Measurements from ENCODE around the gene ATXN1. TPM values are rescaled to one million over a fixed set of nuclear protein-coding genes. Genes with fewer than 3 reads are reported as not detected.
A peak's percentile ranks its signal among the peaks of the same experiment; 100 is the strongest.

Gene ATXN1
- total RNA-seq, 1 donor from 2014 or later, result 71.2 TPM

- Histone ChIP-seq H3K27ac (no peak overlapping the region), H3K4me3 (no peak overlapping the region), H3K27me3 (no peaks in the 10 kb centered on the region), H3K9me3 (no peaks in the 10 kb centered on the region), H3K4me1 (peaks cover 41% of the 10 kb centered on the region), H3K36me3 (no peaks in the 10 kb centered on the region)
- intact Hi-C loops (cut with DNase I), result no loop called here
- DNase-seq (no peak), ATAC-seq (peak; percentile 31)
- no peak for TF ChIP-seq CTCF (IDR thresholded peaks at IDR 0.05)
These were observed 89.7 kb downstream of the ATXN1 start for GRCh38 chr6:16671302-16672289.

DNA sequence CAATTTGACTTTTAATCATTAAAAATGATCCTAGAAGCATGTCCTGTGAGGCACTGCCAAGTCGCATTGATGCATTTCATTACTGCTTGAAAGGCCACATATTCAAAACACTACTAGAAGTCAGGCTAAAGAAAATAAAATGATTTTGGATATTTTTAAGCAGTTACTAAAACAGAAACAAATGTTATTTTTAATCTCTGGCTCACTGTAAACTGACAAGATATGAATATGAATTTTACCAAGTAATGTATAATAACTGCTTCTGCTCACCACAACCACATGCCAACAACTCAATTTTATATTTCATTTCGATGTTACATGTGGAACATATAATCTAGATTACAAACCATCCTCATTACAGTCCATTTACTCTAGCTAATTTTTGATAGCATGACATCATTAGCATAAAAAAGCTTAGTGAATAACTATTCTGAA lies 90.6 kb downstream of the ATXN1 start:
- intact Hi-C loops (cut with DNase I), result no loop called here
- Histone ChIP-seq H3K9me3 (no peaks in the 10 kb centered on the region), H3K4me1 (peaks cover 40% of the 10 kb centered on the region), H3K27me3 (no peaks in the 10 kb centered on the region), H3K27ac (no peak overlapping the region), H3K4me3 (no peak overlapping the region), H3K36me3 (no peaks in the 10 kb centered on the region)
- ATAC-seq, result no peak
- no peak for TF ChIP-seq CTCF (IDR thresholded peaks at IDR 0.05)
- DNase-seq, result no peak

DNA sequence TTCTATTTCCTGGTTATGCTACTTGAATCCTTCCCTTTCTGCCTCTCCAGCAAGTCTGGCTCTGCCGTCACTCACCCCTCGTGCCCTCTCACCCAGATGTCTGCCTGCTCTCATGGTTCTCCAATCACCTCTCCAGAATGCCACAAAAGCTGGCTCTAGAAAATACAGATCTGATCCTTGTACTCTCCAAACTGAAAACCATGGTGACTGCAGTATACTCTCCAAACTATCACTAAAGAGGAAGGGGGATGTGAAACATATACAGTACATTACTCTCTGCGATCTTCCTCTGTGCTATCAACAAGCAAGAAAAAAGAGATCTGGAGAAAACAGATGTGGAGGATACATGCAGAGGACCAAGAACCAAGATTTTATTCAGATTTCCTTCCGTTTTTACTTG lies 91.1 kb downstream of the ATXN1 start:
- Histone ChIP-seq H3K36me3 (no peaks in the 10 kb centered on the region), H3K27me3 (no peaks in the 10 kb centered on the region), H3K4me3 (no peak overlapping the region), H3K4me1 (peaks cover 39% of the 10 kb centered on the region), H3K27ac (no peak overlapping the region), H3K9me3 (no peaks in the 10 kb centered on the region)
- TF ChIP-seq CTCF (IDR thresholded peaks at IDR 0.05), result no peak
- ATAC-seq (peak; percentile 88), DNase-seq (peak; percentile 78)
- intact Hi-C loops (cut with DNase I), result no loop called here

GRCh38 chr6:16669227-16669626 lies 92.0 kb downstream of the ATXN1 start:
- H3K9me3 ChIP-seq, result no peaks in the 10 kb centered on the region
- H3K4me1 ChIP-seq, result peaks cover 30% of the 10 kb centered on the region
- no peaks in the 10 kb centered on the region for H3K36me3 ChIP-seq
- DNase-seq, result no peak
- peak; percentile 18 for ATAC-seq
- H3K27ac ChIP-seq, result no peak overlapping the region
- no peak overlapping the region for H3K4me3 ChIP-seq
- intact Hi-C loops (cut with DNase I), result no loop called here
- TF ChIP-seq CTCF (IDR thresholded peaks at IDR 0.05), result no peak
- no peaks in the 10 kb centered on the region for H3K27me3 ChIP-seq

DNA sequence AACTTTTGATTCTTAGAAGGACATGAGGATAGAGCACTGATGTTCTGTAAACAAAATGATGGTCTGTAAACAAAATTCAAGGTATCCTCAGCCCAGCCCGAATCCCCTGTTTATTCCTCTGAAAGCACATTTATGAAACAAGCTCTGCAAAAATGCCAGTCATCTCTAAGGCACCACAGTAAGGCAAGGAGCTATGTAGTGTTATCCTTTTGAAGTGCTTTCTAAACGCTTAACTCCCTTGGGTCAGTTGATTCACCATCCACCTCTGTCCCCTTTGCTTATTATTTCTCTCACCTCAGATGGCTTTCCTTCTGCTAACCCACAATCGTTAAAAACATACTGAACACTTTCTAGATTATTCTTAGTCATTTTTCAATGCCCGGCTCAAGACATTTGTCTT lies 93.8 kb downstream of the ATXN1 start:
- Histone ChIP-seq H3K9me3 (no peaks in the 10 kb centered on the region), H3K4me1 (peaks cover 30% of the 10 kb centered on the region), H3K36me3 (no peaks in the 10 kb centered on the region), H3K4me3 (no peak overlapping the region), H3K27me3 (no peaks in the 10 kb centered on the region), H3K27ac (no peak overlapping the region)
- intact Hi-C loops (cut with DNase I), result no loop called here
- TF ChIP-seq CTCF (IDR thresholded peaks at IDR 0.05), result no peak
- DNase-seq (no peak), ATAC-seq (no peak)

All from upper lobe of right lung (tissue), 1 donor.